NCI-H2227 (cell line): ENCODE measurements around the gene KCTD16.

Experiments
- DNase-seq: peaks from one replicate; lab custom pipeline; 2025; ENCODE audit not compliant: unreplicated experiment; lab: John Stamatoyannopoulos, UW

KCTD16 gene

GRCh38 chr5:144451187-144451973 is 280.7 kb downstream of the KCTD16 start:
- DNase-seq, result no peak

DNA sequence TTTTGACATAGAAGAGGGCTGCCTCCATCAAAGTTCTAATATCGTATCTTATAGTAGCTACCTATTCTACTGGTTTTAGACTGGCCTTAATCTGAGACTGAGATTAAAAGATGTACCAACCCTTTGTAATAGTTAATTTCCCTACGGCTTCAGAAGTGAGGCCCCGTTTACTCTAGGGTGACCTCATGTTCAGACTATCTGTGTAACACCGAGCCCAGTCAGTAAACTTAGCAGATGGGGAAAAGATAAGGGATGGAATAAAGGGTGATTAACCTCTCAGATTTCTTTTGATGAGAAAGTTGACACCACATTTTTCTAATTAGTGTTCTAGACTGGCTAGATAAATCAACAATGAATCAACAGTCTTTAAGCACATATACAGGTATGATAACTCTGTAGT is 283.1 kb downstream of the KCTD16 start:
- DNase-seq, result no peak

GRCh38 chr5:144457160-144457559 is 286.5 kb downstream of the KCTD16 start:
- DNase-seq, result no peak

- no peak for DNase-seq
Observed at GRCh38 chr5:144458216-144458615, 287.5 kb downstream of the KCTD16 start.

GRCh38 chr5:144460600-144460999 is 289.9 kb downstream of the KCTD16 start:
- no peak for DNase-seq

DNA sequence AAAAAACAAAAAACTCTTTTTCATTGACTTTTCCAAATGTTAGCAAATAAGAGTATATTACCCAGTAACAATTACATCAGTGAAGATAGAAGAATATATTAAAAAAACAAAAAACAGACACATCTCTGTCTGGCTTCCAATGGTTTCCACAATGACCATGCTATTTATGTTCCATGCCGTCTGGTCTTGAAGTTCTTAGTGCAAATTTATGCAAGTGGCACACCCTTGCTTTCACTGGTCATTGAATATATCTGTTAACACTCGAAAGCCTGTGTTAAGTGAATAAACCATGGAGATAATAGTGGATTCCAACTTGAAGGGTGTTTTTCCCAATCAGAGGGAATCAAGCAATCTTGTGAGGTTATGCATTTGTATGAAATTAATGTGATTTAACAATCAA is 291.9 kb downstream of the KCTD16 start:
- DNase-seq, result no peak

DNA sequence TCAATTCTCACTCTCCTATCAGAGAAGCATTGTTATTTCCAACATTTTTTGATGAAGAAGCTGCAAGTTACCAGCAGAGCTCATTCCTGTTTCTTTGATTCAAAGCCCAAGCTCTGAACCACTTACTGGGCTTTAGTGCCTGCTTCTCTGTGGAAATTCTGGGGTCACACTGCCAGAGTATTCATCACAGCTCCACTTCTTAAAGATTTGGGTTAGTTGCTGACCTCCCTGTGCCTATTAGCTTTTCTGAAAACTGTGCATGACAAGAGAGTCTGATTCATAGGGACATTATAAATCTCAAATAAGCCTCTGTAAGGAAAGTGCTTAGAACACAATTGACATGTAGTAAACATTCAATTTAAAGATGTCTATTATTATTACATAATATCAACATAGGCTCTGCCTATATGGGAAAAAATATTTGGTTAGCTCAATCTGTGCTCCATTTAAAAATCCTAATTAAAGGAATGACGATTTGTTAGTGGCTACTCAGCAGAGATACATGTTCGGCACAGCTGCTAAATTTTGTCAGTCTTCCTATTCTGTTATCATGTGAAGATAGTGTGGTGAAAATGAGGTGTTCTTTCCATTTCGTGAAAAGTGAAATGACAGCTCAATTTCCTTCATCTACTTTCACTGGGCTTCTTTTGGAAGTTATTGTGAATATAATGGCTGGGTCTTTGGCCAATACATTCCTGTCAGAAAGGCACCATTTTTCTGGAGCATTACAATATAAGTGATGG is 293.0 kb downstream of the KCTD16 start:
- no peak for DNase-seq

DNA sequence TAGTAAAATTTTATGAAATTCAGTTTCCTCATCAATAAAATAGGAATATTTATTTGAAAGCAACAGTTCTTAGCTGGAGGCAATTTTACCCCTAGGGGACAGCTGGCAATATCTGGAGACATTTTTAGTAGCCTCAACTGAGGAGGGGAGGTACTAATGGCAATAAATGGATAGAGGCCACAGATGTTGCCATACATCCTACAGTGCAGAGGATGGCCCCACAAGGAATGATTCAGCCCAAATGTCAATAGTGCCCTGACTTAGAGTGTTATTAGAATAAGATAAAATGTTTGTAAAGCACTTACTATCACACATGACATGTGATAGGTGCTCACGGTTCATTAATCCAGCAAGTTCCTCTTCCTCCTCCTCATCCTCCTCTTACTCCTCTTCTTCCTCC is 293.6 kb downstream of the KCTD16 start:
- DNase-seq, result no peak

GRCh38 chr5:144465441-144465840 is 294.8 kb downstream of the KCTD16 start:
- no peak for DNase-seq

DNA sequence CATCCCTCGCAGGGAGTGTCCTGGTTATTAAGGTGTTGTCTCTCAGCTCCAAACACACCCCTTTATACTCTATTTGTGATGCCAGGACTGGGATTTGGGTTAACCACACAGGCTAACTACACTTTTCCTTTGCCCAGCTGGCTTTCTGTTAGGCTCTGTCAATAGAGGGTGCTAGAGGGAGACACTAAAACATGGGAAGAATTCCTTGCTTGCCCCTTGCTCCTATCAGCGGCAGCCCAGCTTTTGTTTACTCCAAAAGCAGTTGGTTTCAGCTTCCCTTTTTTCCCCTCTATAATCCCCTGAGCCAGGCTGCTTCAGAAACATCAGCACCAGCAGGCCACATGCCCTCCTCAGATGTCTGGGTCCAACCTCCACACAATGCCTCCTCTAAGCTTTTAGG is 297.1 kb downstream of the KCTD16 start:
- peak; percentile 32 for DNase-seq

DNA sequence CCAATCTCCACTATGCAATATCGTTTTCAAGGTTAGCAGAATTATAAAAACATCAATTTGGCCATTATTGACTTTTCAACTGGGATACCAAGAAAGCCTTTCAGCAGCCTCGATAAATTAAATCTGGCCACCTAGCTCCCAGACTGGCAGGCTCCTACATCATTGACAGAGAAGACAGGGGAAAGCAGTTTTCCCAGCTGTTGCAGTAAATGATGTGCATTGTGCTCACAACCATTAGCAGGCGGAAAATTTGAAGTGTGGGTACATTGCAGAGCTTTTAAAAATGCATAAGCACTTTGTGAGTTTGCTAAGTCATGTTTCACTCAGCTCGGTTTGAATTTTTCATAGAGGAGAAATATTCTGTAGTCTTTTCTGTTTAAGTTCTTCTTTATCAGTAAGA is 297.9 kb downstream of the KCTD16 start:
- peak; percentile 15 for DNase-seq

DNA sequence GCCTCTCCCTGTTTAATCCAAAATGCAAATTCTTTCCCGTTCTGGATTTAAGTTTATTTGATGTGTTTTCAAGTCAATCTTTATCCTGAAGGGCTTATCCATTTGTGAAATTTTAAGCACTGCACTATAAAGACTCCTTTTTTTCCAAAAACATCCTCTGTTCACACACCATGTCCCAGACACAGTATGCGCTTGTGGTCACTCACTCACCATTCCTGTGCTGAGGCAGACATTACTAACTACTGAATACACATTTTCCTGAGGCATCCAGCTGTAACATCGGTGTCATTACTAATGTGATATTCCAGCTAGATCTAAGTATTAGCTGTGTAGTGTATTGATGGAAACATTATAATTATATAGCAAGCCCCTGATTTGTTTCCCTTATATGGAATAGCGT is 298.4 kb downstream of the KCTD16 start:
- no peak for DNase-seq

DNA sequence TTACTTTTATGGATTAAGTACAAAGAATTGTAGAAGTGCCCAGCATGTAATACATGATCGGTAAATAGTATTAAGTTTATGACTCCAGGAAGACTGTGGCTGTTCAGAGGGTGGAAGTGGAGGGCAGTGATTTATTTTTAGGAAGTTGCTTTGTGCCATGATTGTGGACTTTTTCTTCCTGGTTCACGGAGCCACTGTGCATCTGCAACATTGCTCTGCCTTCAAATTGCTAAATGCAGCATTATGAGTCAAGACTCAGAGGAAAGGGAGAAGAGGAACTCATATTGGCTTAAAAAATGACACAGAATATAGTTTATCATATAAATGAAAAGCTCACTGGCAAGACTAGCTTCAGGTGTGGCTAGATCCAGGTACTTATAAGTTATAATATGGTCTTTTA is 301.5 kb downstream of the KCTD16 start:
- no peak for DNase-seq

DNA sequence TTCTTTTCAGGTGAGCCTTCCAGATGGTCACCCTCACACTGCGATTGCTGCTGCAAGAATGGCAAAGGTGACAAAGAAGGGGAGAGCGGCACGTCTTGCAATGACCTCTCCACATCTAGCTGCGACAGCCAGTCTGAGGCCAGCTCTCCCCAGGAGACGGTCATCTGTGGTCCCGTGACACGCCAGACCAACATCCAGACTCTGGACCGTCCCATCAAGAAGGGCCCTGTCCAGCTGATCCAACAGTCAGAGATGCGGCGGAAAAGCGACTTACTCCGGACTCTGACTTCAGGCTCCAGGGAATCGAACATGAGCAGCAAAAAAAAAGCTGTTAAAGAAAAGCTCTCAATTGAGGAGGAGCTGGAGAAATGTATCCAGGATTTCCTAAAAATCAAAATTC is 303.0 kb downstream of the KCTD16 start:
- no peak for DNase-seq

DNA sequence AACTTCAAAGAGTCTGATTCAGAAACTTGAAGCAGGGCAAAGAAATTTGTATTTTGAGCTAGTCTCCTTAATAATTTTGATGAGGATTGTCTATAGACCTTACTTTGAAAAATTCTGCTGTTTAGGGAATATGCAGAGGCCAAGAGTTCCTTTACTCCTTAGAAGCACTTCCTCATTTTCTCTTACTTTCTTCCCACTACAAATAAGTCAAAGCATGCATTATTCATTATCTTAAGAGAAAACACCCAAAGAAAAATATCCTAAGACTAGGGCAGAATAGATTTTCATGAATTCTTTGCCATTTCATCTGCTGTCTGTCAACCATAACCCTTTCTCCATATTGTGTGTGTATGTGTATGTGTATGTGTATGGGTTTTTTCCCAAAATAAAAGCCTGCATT is 307.9 kb downstream of the KCTD16 start:
- DNase-seq, result no peak

GRCh38 chr5:144481861-144482260 is 311.2 kb downstream of the KCTD16 start:
- DNase-seq, result no peak

GRCh38 chr5:144484124-144484897 is 313.6 kb downstream of the KCTD16 start:
- DNase-seq, result no peak

DNA sequence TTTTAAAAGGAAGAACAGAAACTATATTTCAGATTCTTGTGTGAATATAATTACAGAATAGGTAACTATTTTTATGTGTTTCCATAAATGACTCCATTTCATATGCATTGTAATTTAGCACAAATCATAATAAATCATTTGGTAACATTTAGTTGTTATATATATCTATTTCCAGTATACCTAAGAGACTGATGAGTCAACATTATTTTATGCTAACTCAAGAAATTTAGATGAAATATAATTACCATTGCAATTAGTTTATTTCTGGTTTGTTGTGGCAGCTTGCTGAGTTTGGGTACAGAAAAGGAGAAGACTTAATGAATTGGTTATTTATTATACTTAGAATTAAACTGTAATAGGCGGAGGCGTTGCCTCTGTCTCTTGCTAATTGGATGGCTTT is 314.9 kb downstream of the KCTD16 start:
- DNase-seq, result no peak

DNA sequence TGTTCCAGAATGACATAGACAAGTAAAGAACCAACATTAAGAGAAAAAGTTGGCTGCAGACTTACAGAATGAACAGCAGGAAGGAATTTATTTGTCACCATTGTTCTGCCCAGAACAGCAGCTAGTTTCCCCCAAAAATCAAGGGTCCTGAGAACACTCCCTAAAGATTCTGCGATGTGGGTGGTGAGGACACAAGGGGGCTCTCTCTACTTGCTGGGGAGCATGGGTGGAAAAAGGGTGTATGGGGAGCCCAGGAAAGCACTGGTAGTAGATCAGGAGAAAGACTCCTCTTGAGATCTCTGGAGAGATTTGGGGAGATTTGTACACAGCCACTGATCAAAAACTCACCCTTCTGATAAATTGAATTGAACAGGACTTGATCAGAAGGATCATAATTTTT is 316.5 kb downstream of the KCTD16 start:
- DNase-seq, result no peak

- peak; percentile 53 for DNase-seq
Observed at GRCh38 chr5:144487761-144488160, 317.1 kb downstream of the KCTD16 start.

GRCh38 chr5:144503123-144503522 is 332.4 kb downstream of the KCTD16 start:
- no peak for DNase-seq
